ENCODE results near the gene CENPU.
A peak's percentile ranks its signal among the peaks of the same experiment; 100 is the strongest.
"Not testable (repeated sequence)": the region's sequence is repeated elsewhere in the genome, so short reads cannot be mapped to it uniquely, and the experiment has no call there.

Gene CENPU

DNA sequence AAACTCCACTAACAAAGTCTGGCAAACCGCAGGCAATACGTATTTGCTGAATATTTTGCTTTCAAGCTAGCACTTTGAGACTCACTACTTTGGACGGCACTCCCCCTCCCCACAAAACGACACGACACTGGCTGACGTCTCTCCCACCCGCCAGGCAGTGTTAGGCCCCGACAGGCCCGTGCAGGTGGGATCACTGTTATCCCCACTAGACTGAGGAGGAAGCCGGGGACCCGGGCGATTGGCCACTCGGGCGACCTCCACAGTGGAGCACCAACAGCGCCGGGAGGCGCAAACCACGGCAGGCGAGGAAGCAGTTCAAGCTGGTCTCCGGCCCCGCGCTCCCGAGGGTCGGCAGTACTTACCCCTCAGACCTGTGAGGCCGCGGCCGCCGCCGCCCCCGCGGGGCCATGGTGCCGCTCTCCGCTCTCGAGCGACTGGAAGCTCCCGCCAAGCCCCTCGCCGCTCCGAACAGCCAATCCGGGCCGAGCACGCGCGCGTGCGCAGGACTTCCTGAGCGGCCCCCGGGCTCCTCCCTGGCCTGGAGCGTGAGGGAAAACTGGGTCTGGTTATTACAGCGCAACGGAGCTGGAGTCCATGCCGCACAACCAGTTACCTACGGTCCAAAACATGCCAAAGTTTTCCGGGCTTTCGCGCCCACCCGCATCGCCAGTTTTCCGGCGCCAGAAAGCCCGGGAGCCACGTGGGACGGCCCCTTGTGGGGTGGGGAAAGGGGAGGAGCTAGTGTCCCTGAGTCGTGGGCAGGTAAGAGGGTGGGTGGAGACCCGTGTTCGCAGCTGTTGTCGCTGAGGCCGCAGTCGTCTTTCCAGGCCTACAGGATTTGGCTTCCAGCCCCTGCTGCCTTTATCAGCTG, at the start of gene CENPU:
TSS of gene CENPU (minus strand) at position 443 of the 871 bp plus-strand sequence. CDS start at position 409, 34 bp downstream.
- DNase-seq (ENCODE audit: low spot score): peak; percentile 99

DNA sequence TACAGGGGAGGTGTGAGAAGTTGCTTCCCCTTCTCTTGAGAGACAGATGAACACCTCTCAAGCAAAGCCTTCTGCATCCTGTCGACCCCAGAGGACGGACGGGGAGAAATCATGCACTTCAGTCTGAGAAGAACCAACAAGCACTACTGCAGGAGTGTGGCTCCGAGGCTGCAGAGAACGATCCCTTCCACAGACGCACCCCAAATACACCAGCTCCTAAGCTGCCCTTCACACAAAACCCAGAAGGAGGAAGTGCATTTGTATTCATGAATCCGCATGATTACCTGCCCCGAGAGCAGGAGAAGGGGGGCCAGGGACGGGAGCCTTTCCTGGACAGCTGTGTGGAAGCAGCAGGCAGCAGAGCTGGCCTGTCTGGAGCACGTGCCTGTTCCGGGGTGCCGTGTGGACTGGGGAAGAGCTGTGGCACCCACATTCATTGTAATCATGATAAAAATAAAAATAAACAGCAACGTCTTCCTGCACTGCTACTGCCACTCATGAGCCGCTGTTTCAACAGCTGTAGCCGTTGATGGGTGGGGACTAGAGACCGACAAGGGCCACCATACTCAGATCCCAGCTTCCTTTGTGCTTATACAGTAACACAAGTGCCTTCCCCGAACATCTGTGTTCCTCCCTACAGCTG, 49.0 kb upstream of the CENPU start:
- DNase-seq (ENCODE audit: low spot score): no peak

GRCh38 chr4:184779160-184779559, 45.3 kb upstream of the CENPU start:
- not testable (repeated sequence) for DNase-seq (ENCODE audit: low spot score)

DNA sequence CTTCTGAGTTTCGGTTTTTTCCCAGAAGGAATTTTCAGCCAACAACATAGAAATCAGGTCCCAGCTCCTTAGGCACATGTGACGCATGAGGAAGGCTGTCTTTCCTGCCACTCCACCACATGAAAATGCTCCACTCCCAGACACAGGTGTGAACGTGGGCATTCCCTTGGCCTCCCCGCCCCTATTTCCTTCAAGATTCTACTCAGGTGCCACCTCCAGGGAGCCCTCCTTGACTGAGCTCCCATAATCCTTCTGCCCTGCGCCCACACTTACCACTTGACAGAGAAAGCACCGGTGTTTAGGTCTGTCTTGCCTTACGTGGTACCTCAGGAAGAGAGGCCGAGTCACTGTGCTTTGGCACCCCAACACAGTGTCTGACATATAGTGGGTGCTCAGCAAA, 44.4 kb upstream of the CENPU start:
- no peak for DNase-seq (ENCODE audit: low spot score)

- DNase-seq (ENCODE audit: low spot score): no peak
Observed at GRCh38 chr4:184776821-184777220, 42.9 kb upstream of the CENPU start.

DNA sequence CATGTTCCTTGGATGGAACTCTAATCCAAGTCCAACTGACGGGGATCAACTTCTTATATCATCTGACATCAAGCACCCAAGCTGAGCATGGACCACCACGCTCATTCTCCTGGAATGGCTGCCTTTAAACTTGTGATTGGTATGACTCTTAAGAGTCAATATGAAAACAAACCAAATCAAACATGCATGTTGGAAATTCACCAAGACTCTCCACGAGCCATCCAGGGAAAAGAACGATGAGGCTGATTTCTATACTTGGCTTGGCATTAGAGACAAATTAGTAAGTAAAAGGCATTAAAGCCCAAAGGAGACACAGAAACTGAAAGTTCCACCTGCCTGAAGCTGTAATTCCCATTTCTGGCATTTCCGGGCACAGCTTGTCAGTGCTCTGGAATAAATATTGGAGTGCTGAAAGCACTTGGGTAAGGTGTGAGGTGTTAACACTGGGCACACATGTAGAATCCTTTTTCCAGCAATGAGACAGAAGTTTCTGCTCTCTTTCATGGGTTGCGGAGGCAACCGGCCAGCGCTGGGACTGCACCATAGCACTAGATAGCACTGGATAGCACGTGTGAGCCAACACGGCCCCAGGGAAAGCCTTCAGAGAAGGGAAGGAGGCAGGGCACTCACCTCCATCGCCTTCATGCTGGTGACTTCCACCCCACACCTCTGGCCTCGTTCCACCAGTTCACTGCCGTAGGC, 42.1 kb upstream of the CENPU start:
- DNase-seq (ENCODE audit: low spot score): no peak

DNA sequence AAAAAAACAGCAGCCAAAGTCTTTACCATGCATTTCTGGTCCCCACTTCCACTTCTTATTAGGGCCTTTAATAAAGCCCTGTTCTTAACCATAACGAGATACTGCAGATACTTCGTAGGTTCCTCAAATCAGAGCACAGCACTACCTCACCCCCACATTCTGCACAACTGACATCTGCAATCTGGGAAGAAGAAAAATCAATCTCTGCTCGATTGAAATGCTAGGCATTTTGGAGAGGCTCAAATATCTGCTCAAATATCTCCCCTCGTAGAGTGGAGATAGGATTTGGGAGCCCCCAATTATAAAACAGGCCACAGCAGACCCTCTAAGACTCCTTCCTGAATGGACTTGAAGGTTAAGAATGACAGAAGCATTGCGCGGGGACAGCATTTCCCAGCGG, 40.3 kb upstream of the CENPU start:
- DNase-seq (ENCODE audit: low spot score): no peak

DNA sequence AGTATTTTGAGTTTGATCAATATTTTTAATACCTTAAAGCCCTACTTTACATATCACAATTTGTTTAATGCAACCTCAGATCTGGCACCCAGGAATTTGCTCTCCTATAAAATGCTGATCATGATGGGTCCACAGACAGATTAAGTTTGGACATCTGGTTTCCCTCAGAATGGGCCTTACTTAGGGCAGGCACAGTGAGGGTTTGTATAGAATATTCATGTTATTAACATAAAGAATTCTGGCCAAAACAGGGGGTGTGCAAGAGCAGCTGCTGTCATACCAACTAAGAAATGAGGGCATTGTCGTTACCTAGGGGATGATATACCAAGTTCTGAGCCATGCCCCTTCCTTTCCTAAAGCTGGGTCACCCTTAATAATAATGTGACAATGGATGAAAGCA, 37.5 kb upstream of the CENPU start:
- DNase-seq (ENCODE audit: low spot score): no peak

- DNase-seq (ENCODE audit: low spot score): no peak
Observed at GRCh38 chr4:184769141-184769765, 35.4 kb upstream of the CENPU start.

DNA sequence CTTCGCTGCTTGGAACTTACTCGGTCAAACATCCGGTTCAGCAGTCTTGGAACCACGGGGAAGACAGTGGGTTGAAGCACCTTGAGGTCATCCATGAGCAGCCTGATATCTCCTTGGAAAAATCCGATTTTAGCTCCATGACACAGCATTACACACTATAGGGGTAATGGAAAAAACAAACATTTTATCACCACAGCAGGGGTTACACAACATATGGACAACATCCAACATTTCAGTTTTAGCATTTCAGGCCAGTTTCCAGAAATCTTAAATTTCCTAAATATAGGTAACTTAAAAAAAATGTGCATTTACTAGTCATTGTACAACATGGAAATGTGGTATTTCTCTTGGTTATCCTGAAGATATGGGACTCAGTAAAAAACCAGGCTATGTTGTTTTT, 34.4 kb upstream of the CENPU start:
- no peak for DNase-seq (ENCODE audit: low spot score)

- no peak for DNase-seq (ENCODE audit: low spot score)
Observed at GRCh38 chr4:184766446-184766845, 32.5 kb upstream of the CENPU start.

DNA sequence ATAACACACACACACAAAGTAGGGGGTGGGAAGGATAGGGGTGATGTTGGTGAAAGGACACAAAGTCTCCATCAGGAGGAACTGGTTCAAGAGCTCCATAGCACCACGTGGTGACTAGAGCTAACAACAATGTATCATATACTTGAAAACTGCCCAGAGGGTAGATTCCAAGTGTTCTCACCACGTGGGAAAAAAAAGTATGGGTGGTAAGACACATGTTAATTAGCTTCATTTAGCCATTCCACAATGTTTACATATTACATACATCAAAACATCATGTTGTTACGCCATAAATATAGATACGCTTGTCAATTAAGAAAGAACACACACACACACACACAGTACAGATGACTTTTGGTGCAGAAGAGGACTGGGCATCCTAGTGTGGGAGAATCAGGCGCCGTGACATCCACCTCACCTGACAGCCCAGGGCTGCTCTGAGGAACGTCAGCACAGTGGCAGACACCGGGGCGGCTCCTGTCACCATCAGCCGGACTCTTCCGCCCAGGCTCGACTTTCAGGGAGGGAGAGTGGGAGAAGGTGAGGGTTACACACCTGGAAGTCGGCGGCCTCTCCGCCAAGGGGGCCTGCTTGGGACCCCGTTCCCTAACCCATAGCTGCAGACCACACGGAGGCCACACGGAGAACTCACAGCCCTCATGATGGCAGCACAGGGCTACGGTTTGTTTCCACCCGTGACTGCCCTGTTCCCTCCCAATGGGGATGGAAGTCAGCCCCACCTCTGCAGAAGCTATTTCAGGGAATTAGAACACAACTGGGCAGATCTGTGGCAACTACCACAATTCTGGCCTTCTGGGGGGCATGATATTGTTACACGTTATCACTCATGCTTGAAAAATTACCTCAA, 31.8 kb upstream of the CENPU start:
- no peak for DNase-seq (ENCODE audit: low spot score)

GRCh38 chr4:184764601-184765000, 30.7 kb upstream of the CENPU start:
- DNase-seq (ENCODE audit: low spot score): no peak

- no peak for DNase-seq (ENCODE audit: low spot score)
Observed at GRCh38 chr4:184763150-184763780, 29.4 kb upstream of the CENPU start.

DNA sequence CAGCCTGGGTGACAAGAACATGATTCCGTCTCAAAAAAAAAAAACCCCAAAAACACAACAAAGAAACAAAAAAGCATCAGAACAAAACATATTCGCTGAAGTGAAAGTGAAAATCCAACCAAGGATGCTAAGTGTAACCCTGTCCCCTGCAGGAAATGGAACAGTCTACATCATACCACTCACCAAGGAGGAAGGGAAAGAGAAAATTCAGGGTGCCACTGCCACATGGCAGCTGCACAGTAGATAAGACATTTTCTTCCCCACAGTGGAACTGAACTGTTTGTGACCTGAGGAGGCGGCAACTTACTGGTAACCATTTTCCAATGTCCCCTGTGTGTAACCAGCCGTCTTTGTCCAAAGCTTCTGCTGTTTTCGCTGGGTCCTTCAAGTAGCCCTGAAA, 28.2 kb upstream of the CENPU start:
- no peak for DNase-seq (ENCODE audit: low spot score)

DNA sequence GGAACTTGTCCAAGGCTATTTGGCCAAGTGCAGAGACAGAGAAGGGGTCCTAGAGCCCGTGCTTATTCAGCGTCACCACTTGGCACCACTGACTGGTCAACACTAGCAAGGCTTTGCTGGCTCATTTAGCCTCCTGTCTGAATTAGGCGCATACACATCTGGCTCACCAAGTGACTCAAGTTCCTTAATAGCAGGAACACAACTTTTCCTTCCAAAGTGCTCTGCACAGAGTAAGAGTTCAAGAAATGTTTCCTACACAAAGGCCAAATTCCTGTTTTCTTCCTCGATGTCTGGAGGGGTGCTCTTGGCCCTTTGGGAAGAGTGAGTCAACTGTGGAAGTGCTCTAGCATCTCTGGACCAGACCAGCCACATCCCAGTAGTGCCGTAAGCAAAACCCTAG, 26.8 kb upstream of the CENPU start:
- no peak for DNase-seq (ENCODE audit: low spot score)

GRCh38 chr4:184757810-184758209, 23.9 kb upstream of the CENPU start:
- DNase-seq (ENCODE audit: low spot score): no peak

DNA sequence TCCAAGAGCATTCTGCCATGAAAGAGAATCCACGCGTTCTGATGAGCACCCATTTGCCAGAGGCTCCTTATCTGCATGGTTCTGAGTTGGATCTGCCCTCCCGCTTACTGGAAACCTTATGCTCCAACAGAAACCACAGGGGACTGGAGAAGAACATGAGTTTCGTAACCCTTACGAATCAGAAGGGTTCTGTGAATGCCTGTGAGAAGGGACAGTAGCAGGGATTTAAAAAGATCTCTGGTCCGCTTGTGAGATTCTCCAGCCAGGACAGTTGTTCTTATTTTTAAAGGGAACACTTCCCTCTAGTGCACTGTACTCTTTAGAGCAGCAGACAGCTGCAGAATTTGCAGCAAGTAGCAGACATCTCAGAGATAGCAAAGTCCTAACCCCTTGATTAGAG, 22.5 kb upstream of the CENPU start:
- no peak for DNase-seq (ENCODE audit: low spot score)

DNA sequence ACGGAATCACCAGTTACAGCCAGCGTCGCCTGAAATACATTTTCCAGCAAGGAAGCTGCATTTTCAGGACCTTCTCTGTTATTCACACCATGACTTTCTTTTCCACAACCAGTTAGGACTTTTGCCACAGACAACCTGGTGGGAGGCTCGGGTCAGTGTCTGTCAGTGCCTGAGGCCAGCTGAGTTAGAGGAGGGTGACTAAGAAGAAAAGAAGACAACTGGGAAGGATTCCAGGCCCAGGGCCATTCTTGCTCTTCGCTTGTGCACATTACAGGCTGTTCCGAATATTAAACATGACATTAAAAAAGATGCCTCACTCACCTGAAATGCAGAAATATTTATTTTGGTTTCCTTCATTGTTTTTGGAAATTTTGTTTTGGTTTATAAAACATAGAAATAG, 21.4 kb upstream of the CENPU start:
- no peak for DNase-seq (ENCODE audit: low spot score)

- no peak for DNase-seq (ENCODE audit: low spot score)
Observed at GRCh38 chr4:184752496-184753275, 18.8 kb upstream of the CENPU start.
